Erythroblast (primary cell): Measurements from ENCODE around the gene RTN3.

ENCODE experiments used
- GATA1 ChIP-seq: IDR thresholded peaks from 2 replicates; pipeline ENCODE4 v1.6.1; 2011; ENCODE audit warnings: low read depth, mild to moderate bottlenecking, control low read depth, low read length, moderate library complexity
- POLR2A ChIP-seq: IDR thresholded peaks from 2 replicates; pipeline ENCODE4 v1.6.1; 2011; ENCODE audit warnings: mild to moderate bottlenecking, low read length

DNA sequence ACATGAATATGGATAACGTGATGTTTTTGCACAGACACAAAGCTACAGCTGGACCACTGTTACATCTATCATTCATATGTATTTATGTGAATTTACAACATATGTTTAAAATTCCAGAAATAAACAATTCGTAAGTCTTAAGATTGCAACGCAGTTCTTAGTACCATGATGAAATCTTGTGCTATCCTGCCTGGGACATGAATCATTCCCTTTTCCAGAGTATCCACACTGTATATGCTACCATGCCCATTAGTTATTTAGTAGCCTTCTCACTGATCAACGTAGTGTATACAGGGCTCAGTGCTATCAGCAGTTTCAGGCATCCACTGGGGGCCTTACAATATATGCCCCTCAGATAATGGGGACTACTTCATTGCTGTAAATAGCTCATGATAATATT lies 14.4 kb upstream of the RTN3 start:
- no peak for TF ChIP-seq POLR2A
- TF ChIP-seq GATA1 = no peak
